HepG2 (cell line): ENCODE results near the gene THAP10. TPM values are rescaled to one million over a fixed set of nuclear protein-coding genes. Genes with fewer than 3 reads are reported as not detected.

Source experiments
- ATAC-seq: fragments of 200-7000 bp; cut with Tn5 transposase; 3 replicates; pipeline ENCODE4 v1.9.1; 2020; ENCODE audit warnings: mild to moderate bottlenecking, moderate library complexity
- BruUV-seq: library from RNA; stranded (reverse); fragments of 400-500 nt; replicated peaks from 2 replicates; lab custom pipeline; 2021; lab: Mats Ljungman, UMichigan
- CTCF ChIA-PET: fragments of 300-600 bp; formaldehyde crosslinking; extraction: SDS; loops from one replicate; lab custom pipeline; 2021; ENCODE audit warnings: low total read pairs, inconsistent platforms, low intra/inter-chr PET ratio; lab: Yijun Ruan, JAX
- POLR2A ChIA-PET: fragments of 350-600 bp; sonication (Branson Sonifier 250); formaldehyde crosslinking; loops from one replicate; lab custom pipeline; 2020; ENCODE audit warnings: antibody characterized with exemption, inconsistent platforms; lab: Yijun Ruan, JAX
- DNase-seq: peaks from one replicate; pipeline ENCODE4 v3.0.0-alpha.2; 2015; ENCODE audit warnings: low spot score
- FAIRE-seq: peaks from 3 replicates; lab custom pipeline; 2011; peaks lifted over from hg19 to GRCh38; lab: Jason Lieb, UNC
- H2AFZ ChIP-seq: one replicate; pipeline ENCODE4 v1.6.1; 2011; ENCODE audit warnings: low read length, inconsistent platforms
- H3K27ac ChIP-seq: fragments of 300-600 bp; 3 replicates; pipeline ENCODE4 v1.8.0; 2011; ENCODE audit warnings: mixed run types, mild to moderate bottlenecking, mixed read lengths, low read length, inconsistent platforms; ENCODE audit not compliant: insufficient read depth; ENCODE audit errors: extremely low read length
- H3K27me3 ChIP-seq, 2 experiments: fragments of 200-600 bp in 1 of 2; 2 replicates in 1 of 2; 3 replicates in 1 of 2; pipeline versions ENCODE4 v1.6.0 to v1.8.0; 2011; ENCODE audit warnings: low read length in 2 of 2, mild to moderate bottlenecking in 2 of 2, moderate library complexity in 2 of 2, inconsistent platforms in 1 of 2; ENCODE audit not compliant: insufficient read depth in 2 of 2, control insufficient read depth in 1 of 2
- H3K36me3 ChIP-seq, 2 experiments: fragments of 200-600 bp in 1 of 2; replicated peaks in 1 of 2; 2 replicates in 1 of 2; 3 replicates in 1 of 2; pipeline versions ENCODE4 v1.5.1 to v1.8.0; 2011; ENCODE audit warnings: low read length in 2 of 2, inconsistent platforms in 1 of 2; ENCODE audit not compliant: insufficient read depth in 2 of 2, control insufficient read depth in 1 of 2
- H3K4me1 ChIP-seq: 2 replicates; pipeline ENCODE4 v1.5.1; 2012; ENCODE audit warnings: low read length, inconsistent platforms; ENCODE audit not compliant: insufficient read depth
- H3K4me2 ChIP-seq: 2 replicates; pipeline ENCODE4 v1.6.0; 2011; ENCODE audit warnings: low read depth, low read length, inconsistent platforms
- H3K4me3 ChIP-seq, 3 experiments: fragments of 200-600 bp in 1 of 3; sonication (generic), shearing (Covaris generic) in 1 of 3; replicated peaks in 1 of 3; 2 replicates each; pipeline ENCODE4 v1.5.1; 2011 to 2016; ENCODE audit warnings: low read length in 3 of 3, inconsistent platforms in 2 of 3, low read depth in 2 of 3, mild to moderate bottlenecking in 2 of 3, control low read depth in 1 of 3, mixed read lengths in 1 of 3; ENCODE audit not compliant: insufficient read depth in 1 of 3
- H3K79me2 ChIP-seq: one replicate; pipeline ENCODE4 v1.6.1; 2011; ENCODE audit warnings: low read length, inconsistent platforms; ENCODE audit not compliant: insufficient read depth
- H3K9ac ChIP-seq: 2 replicates; pipeline ENCODE4 v1.6.0; 2011; ENCODE audit warnings: mild to moderate bottlenecking, low read depth, low read length, inconsistent platforms; ENCODE audit not compliant: insufficient read depth
- H3K9me3 ChIP-seq: 2 replicates; pipeline ENCODE4 v1.5.1; 2012; ENCODE audit warnings: mild to moderate bottlenecking, low read length
- H4K20me1 ChIP-seq: 2 replicates; pipeline ENCODE4 v1.6.0; 2011; ENCODE audit warnings: inconsistent platforms, mild to moderate bottlenecking, low read length, moderate library complexity; ENCODE audit not compliant: insufficient read depth
- HNRNPK ChIP-seq: fragments of 200-400 bp; formaldehyde crosslinking; IDR thresholded peaks from 2 replicates; pipeline ENCODE4 v1.6.1; 2018; ENCODE audit warnings: low read length, low read depth, moderate library complexity, mild to moderate bottlenecking; ENCODE audit not compliant: poor library complexity, severe bottlenecking
- HOXA5 ChIP-seq: sonication (generic); formaldehyde crosslinking; IDR thresholded peaks from 2 replicates; pipeline ENCODE4 v1.4.0; 2020; ENCODE audit warnings: missing genetic modification reagents
- KDM6A ChIP-seq: IDR thresholded peaks from 2 replicates; pipeline ENCODE4 v1.6.1; 2016; ENCODE audit warnings: low read depth
- RNF2 ChIP-seq: fragments of 450-650 bp; conservative IDR thresholded peaks from 2 replicates; pipeline ENCODE4 v1.6.1; 2016; ENCODE audit warnings: low read depth
- SKI ChIP-seq: fragments of 450-650 bp; IDR thresholded peaks from one replicate; pipeline ENCODE4 v1.6.1; 2018; ENCODE audit warnings: mild to moderate bottlenecking; ENCODE audit not compliant: partially characterized antibody
- SRF ChIP-seq: IDR thresholded peaks from 2 replicates; pipeline ENCODE4 v1.6.1; 2011; ENCODE audit warnings: mild to moderate bottlenecking, low read depth, low read length, moderate library complexity
- TMF1 ChIP-seq: sonication (generic); formaldehyde crosslinking; IDR thresholded peaks from 2 replicates; pipeline ENCODE4 v1.8.1; 2022; ENCODE audit warnings: low read depth, missing genetic modification reagents
- ZBTB1 ChIP-seq: sonication (generic); formaldehyde crosslinking; IDR thresholded peaks from 2 replicates; pipeline ENCODE4 v1.4.0; 2020; ENCODE audit warnings: missing genetic modification reagents, borderline replicate concordance
- ZFAT ChIP-seq: sonication (generic); formaldehyde crosslinking; conservative IDR thresholded peaks from 2 replicates; pipeline ENCODE4 v1.8.1; 2023; ENCODE audit warnings: missing genetic modification reagents, inconsistent platforms
- WGBS: methylation state at CpG from one replicate; pipeline ENCODE4 v1.1.6; 2017; ENCODE audit warnings: low lambda C conversion rate; 5-methylcytosine and 5-hydroxymethylcytosine counted together
- in situ Hi-C: cut with HindIII; loops from 2 replicates; pipeline ENCODE4 v1.10.0; 2017; ENCODE audit warnings: low pct_unique_long_range_greater_than_20kb; ENCODE audit not compliant: extremely low pct_ligation_motif_present
- intact Hi-C: fragments of 100-400 bp; cut with micrococcal nuclease; formaldehyde crosslinking; loops from one replicate; pipeline ENCODE4 v1.10.0; 2022; ENCODE audit not compliant: unreplicated experiment
- polyA plus RNA-seq, 8 experiments: library from polyadenylated mRNA; depleted of rRNA in 3 of 8; stranded (reverse) in 7 of 8; unstranded in 1 of 8; fragments of >200 nt; fragmentation: Illumina TruSeq in 4 of 8; extraction: Trizol in 4 of 8; gene quantifications; 2 replicates each; pipeline versions ENCODE4 v1.2.1 to v1.2.3, GENCODE V29; 2011 to 2016; ENCODE audit warnings: low read depth in 4 of 8, missing spikeins in 1 of 8, mixed read lengths in 1 of 8; ENCODE audit not compliant: insufficient read depth in 1 of 8
- total RNA-seq, 5 experiments: library from RNA; depleted of rRNA; stranded (reverse); fragments of >200 nt; fragmentation: Illumina TruSeq; extraction: Trizol; gene quantifications; 2 replicates each; pipeline ENCODE4 v1.2.3, GENCODE V29; 2016; ENCODE audit warnings: low read depth in 1 of 5
- TF ChIP-seq, protein P1 (sequence below): sonication (generic); formaldehyde crosslinking; IDR thresholded peaks from 2 replicates; pipeline ENCODE4 v1.4.0; 2020; ENCODE audit warnings: missing genetic modification reagents
- TF ChIP-seq, protein P2 (sequence below): sonication (generic); formaldehyde crosslinking; IDR thresholded peaks from 2 replicates; pipeline ENCODE4 v1.5.1; 2020; ENCODE audit warnings: missing genetic modification reagents, mild to moderate bottlenecking, borderline replicate concordance
- TF ChIP-seq, protein P3 (sequence below): IDR thresholded peaks from 2 replicates; pipeline ENCODE4 v1.6.1; 2016

THAP10 gene
- total and polyA plus RNA-seq, 2 of the 13 experiments (the other 11 are each of a cell fraction or from before 2014, with no cell fraction given) = 0.64 to 0.69 TPM

DNA sequence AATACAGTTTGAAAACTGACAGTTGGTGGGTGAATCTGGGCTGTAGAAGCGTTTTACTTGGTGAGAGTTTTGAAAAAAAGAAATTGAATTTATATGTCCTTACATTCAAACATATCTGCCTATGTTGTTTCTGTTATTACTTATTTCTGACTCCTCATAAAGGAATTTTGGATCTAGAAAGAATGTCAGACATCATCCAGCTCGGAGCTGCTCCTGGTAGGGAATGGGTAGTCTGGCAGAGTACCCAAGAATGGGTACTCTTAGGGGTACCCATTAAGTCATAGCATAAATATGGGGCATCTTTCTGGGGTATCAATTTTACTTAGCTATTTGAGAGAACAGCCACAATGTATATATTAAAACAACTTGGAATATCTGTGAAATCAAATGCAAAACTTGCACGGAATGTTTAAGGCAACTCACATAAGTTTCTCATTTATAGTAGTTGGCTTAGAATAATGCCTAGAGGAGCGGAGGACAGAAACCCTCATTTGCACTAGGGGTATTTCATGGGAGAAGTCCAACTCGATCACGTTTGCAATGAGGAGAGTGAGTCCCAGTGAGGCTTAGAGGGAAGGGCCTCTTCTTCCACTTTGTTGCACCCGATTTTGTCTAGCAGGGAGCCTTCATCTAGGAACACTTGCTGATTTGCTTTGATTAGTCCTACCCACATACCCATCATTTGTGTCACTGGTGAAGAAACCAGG lies 35.9 kb downstream of the THAP10 start:
- Histone ChIP-seq H3K36me3 (no peaks in the 10 kb centered on the region), H3K79me2 (no peaks in the 10 kb centered on the region), H3K9ac (no peak overlapping the region), H3K27me3 (peaks cover 0 to 17% of the 10 kb centered on the region in 2 experiments; a peak in 3 of 5 replicates), H3K9me3 (no peaks in the 10 kb centered on the region), H4K20me1 (no peaks in the 10 kb centered on the region), H3K4me1 (peaks cover 30% of the 10 kb centered on the region), H3K27ac (no peak overlapping the region), H2AFZ (no peak overlapping the region), H3K4me3 (no peak overlapping the region), H3K4me2 (no peak overlapping the region)
- no peak for DNase-seq
- no peak for ATAC-seq
- no peak for FAIRE-seq
- no TSS peak for BruUV-seq
- ChIA-PET POLR2A (interaction anchor here (0.8 to 6.3 kb wide), 7 partner anchors 10 to 35 kb away, joined by 3 to 69 read pairs (median 5); no protein-coding TSS in a partner anchor), CTCF (no interaction called here)
- 55% methylated on average over 5 of the region's 7 CpGs for WGBS
- intact Hi-C loops (no loop called here), in situ Hi-C loops (no loop called here)
- TF ChIP-seq ZBTB1 (CRISPR knock-in tag) (no peak), RNF2 (0 out of 2 replicates have a peak, but pooled peaks have one; percentile 44)

DNA sequence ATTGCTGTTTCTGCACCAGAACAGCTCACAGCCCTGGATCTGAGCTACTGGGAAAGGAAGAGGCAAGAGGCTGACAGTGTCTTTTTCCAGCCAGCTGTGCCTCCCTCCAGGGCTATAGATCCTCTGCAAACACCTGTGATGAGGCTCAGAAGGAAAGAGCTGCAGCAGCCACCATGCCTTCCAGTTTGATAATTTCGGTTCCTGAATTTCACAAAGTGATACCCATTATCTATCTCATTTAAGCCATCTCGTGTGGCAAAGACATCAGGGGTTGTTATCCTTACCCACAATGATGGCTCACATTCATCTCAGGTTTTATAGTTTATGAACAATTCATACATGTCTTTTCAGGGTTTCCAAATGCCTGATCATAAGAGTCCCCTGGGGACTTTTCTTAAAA lies 36.5 kb downstream of the THAP10 start:
- Histone ChIP-seq H3K4me2 (no peak overlapping the region), H3K79me2 (no peaks in the 10 kb centered on the region), H3K9ac (no peak overlapping the region), H2AFZ (no peak overlapping the region), H3K27ac (no peak overlapping the region), H3K27me3 (peaks cover 0 to 17% of the 10 kb centered on the region in 2 experiments; a peak in 3 of 5 replicates), H3K4me3 (no peak overlapping the region), H4K20me1 (no peaks in the 10 kb centered on the region), H3K4me1 (peaks cover 30% of the 10 kb centered on the region)
- intact Hi-C loops (no loop called here), in situ Hi-C loops (no loop called here)
- FAIRE-seq (no peak), ATAC-seq (no peak), DNase-seq (no peak)
- CTCF ChIA-PET = no interaction called here
- 58% methylated on average over 2 of the region's 2 CpGs for WGBS
- TF ChIP-seq, protein P1, sequence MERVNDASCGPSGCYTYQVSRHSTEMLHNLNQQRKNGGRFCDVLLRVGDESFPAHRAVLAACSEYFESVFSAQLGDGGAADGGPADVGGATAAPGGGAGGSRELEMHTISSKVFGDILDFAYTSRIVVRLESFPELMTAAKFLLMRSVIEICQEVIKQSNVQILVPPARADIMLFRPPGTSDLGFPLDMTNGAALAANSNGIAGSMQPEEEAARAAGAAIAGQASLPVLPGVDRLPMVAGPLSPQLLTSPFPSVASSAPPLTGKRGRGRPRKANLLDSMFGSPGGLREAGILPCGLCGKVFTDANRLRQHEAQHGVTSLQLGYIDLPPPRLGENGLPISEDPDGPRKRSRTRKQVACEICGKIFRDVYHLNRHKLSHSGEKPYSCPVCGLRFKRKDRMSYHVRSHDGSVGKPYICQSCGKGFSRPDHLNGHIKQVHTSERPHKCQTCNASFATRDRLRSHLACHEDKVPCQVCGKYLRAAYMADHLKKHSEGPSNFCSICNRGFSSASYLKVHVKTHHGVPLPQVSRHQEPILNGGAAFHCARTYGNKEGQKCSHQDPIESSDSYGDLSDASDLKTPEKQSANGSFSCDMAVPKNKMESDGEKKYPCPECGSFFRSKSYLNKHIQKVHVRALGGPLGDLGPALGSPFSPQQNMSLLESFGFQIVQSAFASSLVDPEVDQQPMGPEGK (CRISPR knock-in tag) = no peak
- TF ChIP-seq SKI (no peak), SRF (no peak), TMF1 (CRISPR knock-in tag) (no peak), HOXA5 (no peak), KDM6A (no peak), HNRNPK (no peak), ZFAT (CRISPR knock-in tag) (no peak)
- TF ChIP-seq, protein P2, sequence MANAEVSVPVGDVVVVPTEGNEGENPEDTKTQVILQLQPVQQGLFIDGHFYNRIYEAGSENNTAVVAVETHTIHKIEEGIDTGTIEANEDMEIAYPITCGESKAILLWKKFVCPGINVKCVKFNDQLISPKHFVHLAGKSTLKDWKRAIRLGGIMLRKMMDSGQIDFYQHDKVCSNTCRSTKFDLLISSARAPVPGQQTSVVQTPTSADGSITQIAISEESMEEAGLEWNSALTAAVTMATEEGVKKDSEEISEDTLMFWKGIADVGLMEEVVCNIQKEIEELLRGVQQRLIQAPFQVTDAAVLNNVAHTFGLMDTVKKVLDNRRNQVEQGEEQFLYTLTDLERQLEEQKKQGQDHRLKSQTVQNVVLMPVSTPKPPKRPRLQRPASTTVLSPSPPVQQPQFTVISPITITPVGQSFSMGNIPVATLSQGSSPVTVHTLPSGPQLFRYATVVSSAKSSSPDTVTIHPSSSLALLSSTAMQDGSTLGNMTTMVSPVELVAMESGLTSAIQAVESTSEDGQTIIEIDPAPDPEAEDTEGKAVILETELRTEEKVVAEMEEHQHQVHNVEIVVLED = no peak
- TF ChIP-seq, protein P3, sequence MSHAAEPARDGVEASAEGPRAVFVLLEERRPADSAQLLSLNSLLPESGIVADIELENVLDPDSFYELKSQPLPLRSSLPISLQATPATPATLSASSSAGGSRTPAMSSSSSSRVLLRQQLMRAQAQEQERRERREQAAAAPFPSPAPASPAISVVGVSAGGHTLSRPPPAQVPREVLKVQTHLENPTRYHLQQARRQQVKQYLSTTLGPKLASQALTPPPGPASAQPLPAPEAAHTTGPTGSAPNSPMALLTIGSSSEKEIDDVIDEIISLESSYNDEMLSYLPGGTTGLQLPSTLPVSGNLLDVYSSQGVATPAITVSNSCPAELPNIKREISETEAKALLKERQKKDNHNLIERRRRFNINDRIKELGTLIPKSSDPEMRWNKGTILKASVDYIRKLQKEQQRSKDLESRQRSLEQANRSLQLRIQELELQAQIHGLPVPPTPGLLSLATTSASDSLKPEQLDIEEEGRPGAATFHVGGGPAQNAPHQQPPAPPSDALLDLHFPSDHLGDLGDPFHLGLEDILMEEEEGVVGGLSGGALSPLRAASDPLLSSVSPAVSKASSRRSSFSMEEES = no peak
- TF ChIP-seq, all 625 proteins: peak for 0
- POLR2A ChIA-PET = interaction anchor here (1.2 to 6.3 kb wide), 2 partner anchors 19 to 23 kb away, joined by 4 to 69 read pairs; no protein-coding TSS in a partner anchor
- Histone ChIP-seq H3K36me3 (no peaks in the 10 kb centered on the region), H3K9me3 (no peaks in the 10 kb centered on the region)
- no TSS peak for BruUV-seq
